ENCODE data around the gene TSPEAR. TPM values are rescaled to one million over a fixed set of nuclear protein-coding genes. Genes with fewer than 3 reads are reported as not detected.

Gene TSPEAR
- total RNA-seq, 4 donors from 2014 or later, result 0.18 to 0.69 (median 0.51) TPM; not detected in 1

- no peak overlapping the region for H3K27ac ChIP-seq
- intact Hi-C loops (cut with DNase I; ENCODE audit: low total_unique reads), result no loop called here
- no peak for DNase-seq
- H3K27me3 ChIP-seq, result no peaks in the 10 kb centered on the region
- no peaks in the 10 kb centered on the region for H3K4me1 ChIP-seq
- no peaks in the 10 kb centered on the region for H3K36me3 ChIP-seq
- no peak overlapping the region for H3K4me3 ChIP-seq
- TF ChIP-seq CTCF (IDR thresholded peaks at IDR 0.05) (no peak), POLR2A (IDR thresholded peaks at IDR 0.05) (no peak)
- no peaks in the 10 kb centered on the region for H3K9me3 ChIP-seq
Measured at GRCh38 chr21:44494418-44494817, 217.0 kb downstream of the TSPEAR start.

GRCh38 chr21:44492567-44493385, 218.6 kb downstream of the TSPEAR start:
- Histone ChIP-seq H3K9me3 (no peaks in the 10 kb centered on the region), H3K4me3 (no peak overlapping the region), H3K4me1 (no peaks in the 10 kb centered on the region), H3K27ac (no peak overlapping the region), H3K36me3 (no peaks in the 10 kb centered on the region), H3K27me3 (no peaks in the 10 kb centered on the region)
- TF ChIP-seq CTCF (IDR thresholded peaks at IDR 0.05) (no peak), POLR2A (IDR thresholded peaks at IDR 0.05) (no peak)
- DNase-seq, result no peak
- intact Hi-C loops (cut with DNase I; ENCODE audit: low total_unique reads), result no loop called here

- DNase-seq, result no peak
- no peak overlapping the region for H3K4me3 ChIP-seq
- no peak overlapping the region for H3K27ac ChIP-seq
- intact Hi-C loops (cut with DNase I; ENCODE audit: low total_unique reads), result no loop called here
- TF ChIP-seq CTCF (IDR thresholded peaks at IDR 0.05) (no peak), POLR2A (IDR thresholded peaks at IDR 0.05) (no peak)
- no peaks in the 10 kb centered on the region for H3K36me3 ChIP-seq
- no peaks in the 10 kb centered on the region for H3K27me3 ChIP-seq
- H3K9me3 ChIP-seq, result no peaks in the 10 kb centered on the region
- H3K4me1 ChIP-seq, result no peaks in the 10 kb centered on the region
Measured at GRCh38 chr21:44490816-44491215, 220.6 kb downstream of the TSPEAR start.

GRCh38 chr21:44490405-44490804, 221.0 kb downstream of the TSPEAR start:
- no peaks in the 10 kb centered on the region for H3K36me3 ChIP-seq
- no peaks in the 10 kb centered on the region for H3K9me3 ChIP-seq
- H3K4me3 ChIP-seq, result no peak overlapping the region
- no peak overlapping the region for H3K27ac ChIP-seq
- no peaks in the 10 kb centered on the region for H3K4me1 ChIP-seq
- no peak for DNase-seq
- TF ChIP-seq POLR2A (IDR thresholded peaks at IDR 0.05), result no peak
- no peak for TF ChIP-seq CTCF (IDR thresholded peaks at IDR 0.05)
- intact Hi-C loops (cut with DNase I; ENCODE audit: low total_unique reads), result no loop called here
- no peaks in the 10 kb centered on the region for H3K27me3 ChIP-seq

GRCh38 chr21:44489962-44490361, 221.4 kb downstream of the TSPEAR start:
- Histone ChIP-seq H3K36me3 (no peaks in the 10 kb centered on the region), H3K4me3 (no peak overlapping the region), H3K27me3 (no peaks in the 10 kb centered on the region), H3K27ac (no peak overlapping the region), H3K9me3 (no peaks in the 10 kb centered on the region), H3K4me1 (no peaks in the 10 kb centered on the region)
- intact Hi-C loops (cut with DNase I; ENCODE audit: low total_unique reads), result no loop called here
- no peak for DNase-seq
- TF ChIP-seq CTCF (IDR thresholded peaks at IDR 0.05), result no peak
- TF ChIP-seq POLR2A (IDR thresholded peaks at IDR 0.05), result no peak
